ENCODE measurements around the gene NXT1.
"Not testable (repeated sequence)": the region's sequence is repeated elsewhere in the genome, so short reads cannot be mapped to it uniquely, and the experiment has no call there.

The NXT1 gene

DNA sequence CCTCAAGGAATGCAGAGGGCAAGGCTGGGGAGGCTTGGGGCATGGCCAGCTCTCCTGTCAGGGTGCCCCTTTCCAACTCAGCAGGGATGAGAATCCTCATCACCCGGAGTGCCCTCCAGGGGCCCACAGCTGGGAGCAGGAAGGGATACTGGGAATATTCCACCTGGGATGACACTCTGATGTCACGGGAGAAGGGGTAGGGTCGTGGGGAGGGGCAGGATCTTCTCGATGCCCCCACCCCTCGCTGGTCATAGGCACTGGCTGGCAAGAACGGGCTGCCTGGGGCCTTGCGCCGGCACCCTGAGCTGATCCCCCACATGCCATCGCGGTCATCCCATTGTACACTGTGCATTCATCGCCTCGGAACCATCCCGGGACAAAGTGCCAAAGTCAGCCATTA, 10.6 kb upstream of the NXT1 start:
- H3K27me3 ChIP-seq (ENCODE audit: low read depth): no peaks in the 10 kb centered on the region
- no peaks in the 10 kb centered on the region for H3K4me1 ChIP-seq
- no peaks in the 10 kb centered on the region for H3K9me3 ChIP-seq
- no peak for DNase-seq (ENCODE audit: low spot score in 2 of 2)
- in situ Hi-C loops (cut with MboI; ENCODE audit: low sequenced_read_pairs): loop anchor here (5.0 to 10.0 kb wide), 2 partner anchors 648 to 1005 kb away; no protein-coding TSS in a partner anchor
- H3K4me3 ChIP-seq: no peak overlapping the region
- H3K36me3 ChIP-seq (replicated peaks): no peaks in the 10 kb centered on the region

DNA sequence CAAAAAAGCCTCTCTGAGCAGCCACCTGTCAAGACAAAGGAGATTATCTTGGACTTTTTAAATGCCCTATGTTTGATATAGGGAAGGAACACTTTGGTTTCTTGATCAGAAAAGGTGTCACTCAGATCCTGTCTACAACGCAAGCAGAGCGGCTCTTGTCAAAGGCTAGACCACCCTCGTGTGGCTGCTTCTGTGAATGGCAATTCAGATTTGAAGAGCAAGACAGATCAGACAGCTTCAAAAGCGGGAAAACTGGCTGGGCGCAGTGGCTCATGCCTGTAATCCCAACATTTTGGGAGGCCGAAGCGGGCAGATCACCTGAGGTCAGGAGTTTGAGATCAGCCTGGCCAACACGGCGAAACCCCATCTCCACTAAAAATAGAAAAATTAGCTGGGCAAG, 10.1 kb upstream of the NXT1 start:
- DNase-seq (ENCODE audit: low spot score in 2 of 2): peak; percentile 60 to 74
- Histone ChIP-seq H3K27me3 (ENCODE audit: low read depth) (no peaks in the 10 kb centered on the region), H3K4me1 (no peaks in the 10 kb centered on the region), H3K4me3 (no peak overlapping the region), H3K36me3 (replicated peaks) (no peaks in the 10 kb centered on the region), H3K9me3 (no peaks in the 10 kb centered on the region)
- in situ Hi-C loops (cut with MboI; ENCODE audit: low sequenced_read_pairs): loop anchor here (5.0 kb wide), 1 partner anchor 648 kb away; no protein-coding TSS in a partner anchor

DNA sequence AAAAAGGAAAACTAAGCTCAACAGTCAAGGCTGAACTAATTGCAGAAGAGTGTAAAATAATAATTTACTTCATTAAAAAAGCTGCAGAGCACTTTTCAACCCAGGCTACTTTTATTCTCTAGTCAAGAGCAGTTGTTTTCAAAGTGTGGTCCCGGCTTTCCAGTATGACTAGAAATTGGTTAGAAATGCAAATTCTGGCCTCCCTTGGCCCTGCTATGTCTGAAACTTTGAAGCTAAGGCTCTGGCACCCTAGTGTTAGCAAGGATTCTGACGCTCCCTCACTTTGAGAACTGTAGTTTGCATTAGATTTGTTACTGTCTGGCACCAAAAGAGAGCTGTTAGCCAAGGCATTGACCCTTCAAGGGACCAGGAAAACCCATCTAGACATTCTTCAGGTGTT, 9.5 kb upstream of the NXT1 start:
- Histone ChIP-seq H3K4me3 (no peak overlapping the region), H3K36me3 (replicated peaks) (no peaks in the 10 kb centered on the region), H3K27me3 (ENCODE audit: low read depth) (no peaks in the 10 kb centered on the region), H3K4me1 (no peaks in the 10 kb centered on the region), H3K9me3 (no peaks in the 10 kb centered on the region)
- in situ Hi-C loops (cut with MboI; ENCODE audit: low sequenced_read_pairs): loop anchor here (5.0 kb wide), 1 partner anchor 649 kb away; no protein-coding TSS in a partner anchor
- DNase-seq (ENCODE audit: low spot score in 2 of 2): no peak

DNA sequence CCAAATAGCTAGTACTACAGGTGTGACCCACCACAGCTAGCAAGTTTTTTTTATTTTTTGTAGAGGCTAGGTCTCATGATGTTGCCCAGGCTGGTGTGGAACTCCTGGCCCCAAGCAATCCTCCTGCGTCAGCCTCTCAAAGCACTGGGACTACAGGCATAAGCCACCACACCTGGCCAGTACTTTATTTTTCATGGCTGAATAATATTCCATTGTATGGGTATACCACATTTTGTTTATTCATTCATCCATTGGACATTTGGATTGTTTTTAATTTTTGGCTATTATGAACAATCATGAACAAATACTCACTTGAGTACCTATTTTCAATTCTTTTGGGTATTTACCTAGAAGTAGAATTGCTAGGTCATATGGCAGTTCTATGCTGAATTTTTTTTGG, 7.0 kb upstream of the NXT1 start:
- Histone ChIP-seq H3K9me3 (no peaks in the 10 kb centered on the region), H3K4me1 (no peaks in the 10 kb centered on the region), H3K36me3 (replicated peaks) (no peaks in the 10 kb centered on the region), H3K4me3 (no peak overlapping the region), H3K27me3 (ENCODE audit: low read depth) (no peaks in the 10 kb centered on the region)
- DNase-seq (ENCODE audit: low spot score in 2 of 2): no peak
- in situ Hi-C loops (cut with MboI; ENCODE audit: low sequenced_read_pairs): loop anchor here (5.0 kb wide), 1 partner anchor 651 kb away; no protein-coding TSS in a partner anchor

DNA sequence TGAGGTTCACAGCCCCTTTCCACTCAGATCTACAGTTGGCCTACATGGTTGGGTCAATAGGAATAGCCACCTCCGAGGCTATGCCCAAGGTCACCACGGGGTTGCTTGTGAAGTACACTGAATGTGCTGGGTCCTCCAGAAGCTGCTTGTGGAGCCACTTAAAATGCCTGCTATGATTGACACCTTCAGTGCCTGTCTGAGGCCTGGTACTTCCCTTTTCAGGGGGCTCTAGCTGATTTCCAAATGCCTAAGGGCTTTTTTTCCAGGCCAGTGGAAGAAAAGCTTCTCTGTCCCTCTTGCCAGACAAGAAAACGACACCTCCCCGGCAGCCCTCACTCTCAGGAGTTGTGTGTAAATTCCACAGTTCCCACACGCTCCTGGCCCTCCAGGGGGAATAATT, 6.3 kb upstream of the NXT1 start:
- no peaks in the 10 kb centered on the region for H3K27me3 ChIP-seq (ENCODE audit: low read depth)
- DNase-seq (ENCODE audit: low spot score in 2 of 2): no peak
- H3K4me1 ChIP-seq: no peaks in the 10 kb centered on the region
- H3K4me3 ChIP-seq: no peak overlapping the region
- H3K36me3 ChIP-seq (replicated peaks): no peaks in the 10 kb centered on the region
- in situ Hi-C loops (cut with MboI; ENCODE audit: low sequenced_read_pairs): loop anchor here (5.0 kb wide), 1 partner anchor 652 kb away; no protein-coding TSS in a partner anchor
- no peaks in the 10 kb centered on the region for H3K9me3 ChIP-seq

DNA sequence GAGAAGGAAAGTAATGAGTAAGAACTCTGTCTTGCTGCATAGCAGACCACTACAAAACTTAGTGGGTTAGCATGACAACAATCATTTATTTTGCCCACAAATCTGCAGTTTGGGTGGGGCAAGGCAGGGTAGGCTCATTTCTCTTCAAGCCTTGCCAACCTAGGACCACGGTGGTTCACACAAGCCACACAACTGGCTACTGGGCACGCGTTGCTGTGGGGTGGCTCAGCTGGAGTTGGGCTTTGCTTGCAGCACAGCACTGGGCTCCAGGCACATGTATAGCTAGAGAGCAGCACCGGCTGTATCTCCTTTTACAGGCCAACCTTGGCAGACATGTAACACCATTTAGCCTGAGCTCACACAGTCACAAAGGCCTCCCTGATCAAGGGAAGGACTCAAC, 4.6 kb upstream of the NXT1 start:
- no peak for DNase-seq (ENCODE audit: low spot score in 2 of 2)
- 0 out of 2 replicates have a peak, but pooled peaks cover 2% of the 10 kb centered on the region for H3K36me3 ChIP-seq (replicated peaks)
- H3K4me3 ChIP-seq: no peak overlapping the region
- H3K27me3 ChIP-seq (ENCODE audit: low read depth): no peaks in the 10 kb centered on the region
- in situ Hi-C loops (cut with MboI; ENCODE audit: low sequenced_read_pairs): no loop called here
- H3K9me3 ChIP-seq: no peaks in the 10 kb centered on the region
- H3K4me1 ChIP-seq: no peaks in the 10 kb centered on the region

DNA sequence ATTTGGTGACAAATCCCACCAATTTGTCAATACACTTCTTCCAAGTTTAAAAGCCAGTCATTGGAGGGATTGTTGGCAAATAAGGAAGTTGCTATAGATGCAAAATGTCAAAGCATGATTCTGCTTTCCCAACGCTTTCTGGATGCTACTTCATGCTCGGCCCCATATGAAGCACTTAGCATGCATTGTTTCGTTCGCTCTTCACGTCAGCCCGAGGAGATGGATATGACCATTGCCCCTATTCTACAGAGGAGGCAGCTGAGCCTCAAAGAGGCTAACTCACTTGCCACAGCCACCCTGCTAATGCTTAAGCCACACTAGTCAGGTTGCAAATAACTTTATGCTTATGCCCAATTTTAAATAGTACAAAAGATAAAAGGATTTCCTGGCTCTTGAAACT, 2.8 kb upstream of the NXT1 start:
- Histone ChIP-seq H3K27me3 (ENCODE audit: low read depth) (no peaks in the 10 kb centered on the region), H3K36me3 (replicated peaks) (0 out of 2 replicates have a peak, but pooled peaks cover 3% of the 10 kb centered on the region), H3K4me1 (peaks cover 7% of the 10 kb centered on the region; the same call in 1 of the 2 replicates), H3K4me3 (no peak overlapping the region), H3K9me3 (no peaks in the 10 kb centered on the region)
- in situ Hi-C loops (cut with MboI; ENCODE audit: low sequenced_read_pairs): no loop called here
- no peak for DNase-seq (ENCODE audit: low spot score in 2 of 2)

DNA sequence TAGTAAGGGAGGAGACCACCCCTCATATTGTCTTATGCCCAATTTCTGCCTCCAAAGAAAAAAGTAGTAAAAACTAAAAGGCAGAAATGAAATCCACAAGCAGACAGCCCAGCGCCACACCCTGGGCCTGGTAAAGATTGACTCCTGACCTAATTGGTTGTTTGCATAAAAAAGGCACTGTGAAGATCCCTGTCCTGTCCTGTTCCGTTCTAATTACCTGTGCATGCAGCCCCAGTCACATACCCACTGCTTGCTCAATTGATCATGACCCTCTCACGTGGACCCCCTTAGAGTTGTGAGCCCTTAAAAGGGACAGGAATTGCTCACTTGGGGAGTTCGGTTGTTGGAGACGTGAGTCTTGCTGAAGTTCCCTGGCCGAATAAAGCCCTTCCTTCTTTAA, 2.1 kb upstream of the NXT1 start:
- H3K4me1 ChIP-seq; H3K36me3 ChIP-seq (replicated peaks); DNase-seq (ENCODE audit: low spot score in 2 of 2); H3K27me3 ChIP-seq (ENCODE audit: low read depth); H3K4me3 ChIP-seq; in situ Hi-C loops (cut with MboI; ENCODE audit: low sequenced_read_pairs); H3K9me3 ChIP-seq: not testable (repeated sequence)

DNA sequence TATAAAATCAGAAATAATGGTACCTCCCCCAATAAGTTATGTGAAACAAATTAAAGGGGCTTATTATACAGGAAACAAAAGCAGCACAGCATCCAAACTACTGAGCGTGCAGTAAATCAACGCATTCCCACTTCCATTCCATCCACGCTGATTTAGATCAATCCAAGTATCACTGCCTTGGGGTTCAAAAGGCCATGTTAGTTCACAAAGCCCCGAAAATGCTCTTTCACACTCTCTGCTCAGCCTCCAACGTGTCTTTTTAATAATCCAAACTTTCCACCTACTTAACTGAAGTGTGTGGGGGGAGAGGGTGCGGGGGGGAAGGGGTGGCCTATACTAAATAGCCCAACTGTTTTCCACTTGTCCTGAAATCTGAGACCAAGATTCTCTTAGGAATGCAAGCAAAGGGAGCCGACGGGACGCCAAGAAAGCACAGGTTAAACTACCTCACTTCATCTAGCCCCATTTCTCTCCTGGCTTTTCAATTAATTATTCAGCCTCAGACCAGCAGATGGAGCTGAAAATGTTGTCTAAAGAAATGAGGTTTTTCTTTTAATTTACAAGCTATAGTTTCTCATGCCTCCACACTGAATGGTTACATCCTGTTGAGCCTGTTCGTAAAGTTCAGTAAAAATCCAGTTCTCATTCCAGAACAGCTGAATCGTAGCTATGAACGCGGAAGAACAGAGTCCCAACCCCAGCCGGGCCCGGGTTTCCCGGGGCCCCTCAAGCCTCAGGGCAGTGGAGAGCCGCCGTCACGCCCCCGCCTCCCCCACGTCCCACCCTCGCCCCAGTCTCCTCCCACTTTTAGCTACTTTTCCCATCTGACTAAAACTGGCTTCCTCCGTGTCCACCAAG, 1.0 kb upstream of the NXT1 start:
- Histone ChIP-seq H3K4me3 (peak overlapping the region; percentile 81), H3K9me3 (no peaks in the 10 kb centered on the region), H3K4me1 (peaks cover 7% of the 10 kb centered on the region; the same call in 1 of the 2 replicates), H3K27me3 (ENCODE audit: low read depth) (no peaks in the 10 kb centered on the region), H3K36me3 (replicated peaks) (peaks cover 12% of the 10 kb centered on the region)
- peak; percentile 47 to 75 for DNase-seq (ENCODE audit: low spot score in 2 of 2)
- in situ Hi-C loops (cut with MboI; ENCODE audit: low sequenced_read_pairs): loop anchor here (25.0 kb wide), 1 partner anchor 1837 kb away; the partner anchor contains the start of gene NKX2-2

DNA sequence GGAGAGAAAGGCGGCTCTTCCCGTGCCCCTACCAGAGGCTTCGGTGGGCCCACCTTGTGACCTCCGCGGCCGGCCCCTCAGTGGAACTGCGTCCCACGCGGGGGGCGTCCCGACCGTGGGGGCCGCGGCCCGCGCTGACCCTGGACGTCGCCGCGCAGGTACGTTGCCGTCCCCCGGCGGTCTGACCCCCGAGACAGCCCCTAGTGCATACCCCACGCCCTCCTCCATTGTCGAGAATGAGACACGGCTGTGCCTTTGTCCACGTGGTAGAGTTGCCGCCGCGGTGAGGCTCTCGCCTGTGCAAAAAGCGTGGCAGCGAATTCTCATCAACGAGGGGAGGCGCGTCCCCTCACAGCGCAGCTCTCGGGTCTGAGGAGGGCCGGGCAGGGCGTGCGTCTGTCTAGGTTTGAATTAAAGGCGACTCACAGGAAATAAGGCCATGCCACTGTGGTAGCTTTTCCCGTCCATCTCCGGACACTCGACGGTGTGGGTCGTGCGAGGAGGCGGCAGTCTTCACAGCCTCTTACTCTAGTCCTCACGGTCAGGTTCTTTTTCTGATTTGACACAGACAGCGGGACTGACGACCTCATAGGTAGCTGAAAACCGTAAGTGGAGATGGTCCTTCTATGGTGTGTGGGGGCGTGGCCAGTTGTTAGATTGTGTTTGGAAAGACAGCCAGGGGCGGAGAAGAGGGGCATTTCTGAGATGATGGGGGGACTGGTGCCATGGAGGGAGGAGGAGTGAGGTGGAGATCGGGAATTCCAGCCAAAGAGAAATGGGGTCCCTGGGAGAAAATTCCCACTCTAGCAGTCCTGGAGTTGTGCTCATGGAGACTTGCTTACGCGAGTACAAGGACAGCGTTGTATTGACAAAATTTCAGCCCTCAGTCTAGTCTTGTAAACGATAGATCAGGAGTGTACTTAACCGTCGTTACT, 580 bp downstream of the NXT1 start:
- peaks cover 24% of the 10 kb centered on the region for H3K36me3 ChIP-seq (replicated peaks)
- H3K27me3 ChIP-seq (ENCODE audit: low read depth): no peaks in the 10 kb centered on the region
- H3K9me3 ChIP-seq: no peaks in the 10 kb centered on the region
- in situ Hi-C loops (cut with MboI; ENCODE audit: low sequenced_read_pairs): loop anchor here (25.0 kb wide), 1 partner anchor 1839 kb away; the partner anchor contains the start of gene NKX2-2
- peak; percentile 44 to 73 for DNase-seq (ENCODE audit: low spot score in 2 of 2)
- peaks cover 7% of the 10 kb centered on the region; the same call in 1 of the 2 replicates for H3K4me1 ChIP-seq
- H3K4me3 ChIP-seq: peak overlapping the region; percentile 81

DNA sequence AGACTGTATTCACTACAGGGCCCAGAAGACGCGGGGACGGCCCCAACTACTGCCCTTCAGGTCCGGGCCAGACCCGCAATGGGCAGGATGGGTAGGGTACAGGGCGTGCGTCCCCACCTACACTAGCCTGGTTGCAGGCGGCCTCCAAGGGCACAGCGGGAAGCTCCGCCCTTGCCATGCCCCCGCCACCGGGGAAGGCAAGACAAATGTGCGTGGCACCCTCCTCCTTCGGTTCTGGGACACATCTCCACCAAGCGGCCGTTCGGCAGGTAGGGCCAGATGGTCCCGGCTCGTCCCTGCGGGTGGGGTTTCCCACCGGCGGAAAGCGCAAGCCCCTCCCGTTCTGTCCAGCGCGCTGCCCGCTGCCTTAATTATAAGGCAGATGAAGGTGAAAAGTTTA, 5.6 kb downstream of the NXT1 start:
- in situ Hi-C loops (cut with MboI; ENCODE audit: low sequenced_read_pairs): loop anchor here (25.0 kb wide), 1 partner anchor 1844 kb away; the partner anchor contains the start of gene NKX2-2
- no peak for DNase-seq (ENCODE audit: low spot score in 2 of 2)
- Histone ChIP-seq H3K4me1 (peaks cover 13% of the 10 kb centered on the region), H3K36me3 (replicated peaks) (peaks cover 21% of the 10 kb centered on the region), H3K9me3 (no peaks in the 10 kb centered on the region), H3K27me3 (ENCODE audit: low read depth) (no peaks in the 10 kb centered on the region), H3K4me3 (no peak overlapping the region)

DNA sequence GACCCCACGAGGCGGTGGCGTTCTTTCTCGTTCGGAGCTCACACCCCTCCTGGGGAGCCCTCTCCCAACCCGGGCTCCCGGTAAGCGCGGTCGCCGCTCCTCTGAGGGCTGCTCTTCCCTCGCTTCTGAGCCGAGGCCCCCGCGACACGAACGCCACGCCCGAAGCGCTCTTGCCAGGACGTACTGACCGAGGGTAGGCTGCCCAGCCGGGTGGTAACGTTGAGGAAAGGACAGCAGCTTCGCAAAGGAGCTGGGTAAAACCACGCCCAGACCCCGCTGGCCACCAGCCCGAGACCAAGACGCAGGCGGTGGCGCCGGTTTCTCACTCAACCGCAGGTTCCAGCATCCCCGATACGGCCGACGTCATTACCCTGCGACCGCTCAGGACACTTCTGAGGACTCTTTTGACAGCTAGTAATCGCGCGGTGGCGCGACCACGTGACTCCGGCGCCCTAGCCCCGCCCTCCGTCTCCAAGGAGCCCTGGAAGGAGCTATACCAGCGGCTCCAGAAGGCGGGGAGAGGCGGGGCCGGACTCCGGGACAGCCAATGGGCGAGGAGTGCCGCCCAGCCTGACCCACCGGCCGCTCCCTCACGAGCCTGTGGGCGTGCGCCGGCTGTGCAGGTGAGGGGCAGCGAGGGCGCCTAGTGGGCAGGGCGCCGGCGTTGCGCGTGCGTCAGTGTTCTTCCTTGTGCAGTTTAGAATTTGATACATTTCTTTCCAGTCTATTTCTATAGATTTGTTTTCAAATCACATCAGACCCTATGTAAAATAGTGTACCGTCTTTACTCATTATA, 7.4 kb downstream of the NXT1 start:
- H3K4me1 ChIP-seq: peaks cover 6% of the 10 kb centered on the region
- DNase-seq (ENCODE audit: low spot score in 2 of 2): peak; percentile 96 to 100
- in situ Hi-C loops (cut with MboI; ENCODE audit: low sequenced_read_pairs): loop anchor here (25.0 kb wide), 1 partner anchor 1846 kb away; the partner anchor contains the start of gene NKX2-2
- H3K9me3 ChIP-seq: no peaks in the 10 kb centered on the region
- peaks cover 21% of the 10 kb centered on the region for H3K36me3 ChIP-seq (replicated peaks)
- no peaks in the 10 kb centered on the region for H3K27me3 ChIP-seq (ENCODE audit: low read depth)
- H3K4me3 ChIP-seq: peak overlapping the region; percentile 68

DNA sequence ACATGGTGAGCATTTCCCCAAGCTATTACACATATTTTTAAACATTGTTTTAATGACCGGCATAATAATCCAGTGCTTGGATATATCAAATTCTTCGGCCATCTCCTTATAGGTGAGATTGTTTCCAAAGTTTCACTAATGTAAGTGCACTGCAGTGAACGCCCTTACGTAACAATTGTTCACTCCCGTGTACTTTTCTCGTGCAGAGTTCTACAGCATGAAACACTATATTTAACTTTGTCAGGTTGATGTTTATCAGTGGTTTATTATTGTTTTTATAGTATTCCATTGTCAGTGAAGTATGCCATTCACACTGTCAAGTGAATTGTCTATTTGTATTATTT, 7.9 kb downstream of the NXT1 start:
- in situ Hi-C loops (cut with MboI; ENCODE audit: low sequenced_read_pairs): loop anchor here (25.0 kb wide), 1 partner anchor 1846 kb away; the partner anchor contains the start of gene NKX2-2
- H3K36me3 ChIP-seq (replicated peaks): peaks cover 21% of the 10 kb centered on the region
- no peak for DNase-seq (ENCODE audit: low spot score in 2 of 2)
- peaks cover 10% of the 10 kb centered on the region for H3K4me1 ChIP-seq
- no peaks in the 10 kb centered on the region for H3K27me3 ChIP-seq (ENCODE audit: low read depth)
- peak overlapping the region; percentile 18 for H3K4me3 ChIP-seq
- H3K9me3 ChIP-seq: no peaks in the 10 kb centered on the region

Data from HAP-1 (cell line).